Activated CD4-positive, alpha-beta memory T cell treated with anti-CD3 and anti-CD28 coated beads, Interleukin-2, amount 10 ng/mL, durations not matched to agents 7 days and 5 days (primary cell): ENCODE results near the gene OR2G6. TPM values are rescaled to one million over a fixed set of nuclear protein-coding genes. Genes with fewer than 3 reads are reported as not detected.
"Not testable (repeated sequence)": the region's sequence is repeated elsewhere in the genome, so short reads cannot be mapped to it uniquely, and the experiment has no call there.

Source experiments
- CTCF ChIA-PET: fragments of 350-600 bp; sonication (Branson Sonifier 250); formaldehyde crosslinking; loops from one replicate; lab custom pipeline; 2021; ENCODE audit warnings: antibody characterized with exemption, inconsistent platforms; lab: Charles Lee
- POLR2A ChIA-PET: fragments of 350-600 bp; sonication (Branson Sonifier 250); formaldehyde crosslinking; loops from one replicate; lab custom pipeline; 2021; ENCODE audit warnings: antibody characterized with exemption; lab: Charles Lee
- DNase-seq: peaks from one replicate; pipeline ENCODE4 v3.0.0-alpha.2; 2020
- H3K27ac Mint-ChIP-seq: one replicate; pipeline ENCODE4 v1.8.0; 2021; ENCODE audit warnings: mild to moderate bottlenecking, mixed read lengths
- H3K27me3 Mint-ChIP-seq: one replicate; pipeline ENCODE4 v1.8.0; 2021; ENCODE audit warnings: mixed read lengths
- H3K36me3 Mint-ChIP-seq: one replicate; pipeline ENCODE4 v1.8.0; 2021; ENCODE audit warnings: low read depth, mixed read lengths
- H3K4me1 Mint-ChIP-seq: one replicate; pipeline ENCODE4 v1.8.0; 2021; ENCODE audit warnings: mixed read lengths
- H3K4me3 Mint-ChIP-seq: one replicate; pipeline ENCODE4 v1.8.0; 2021; ENCODE audit warnings: mild to moderate bottlenecking, mixed read lengths
- H3K9me3 Mint-ChIP-seq: one replicate; pipeline ENCODE4 v1.8.0; 2021; ENCODE audit warnings: mixed read lengths
- total RNA-seq, 2 experiments: library from RNA; stranded (reverse); gene quantifications; one replicate each; pipeline ENCODE4 v1.2.3, GENCODE V29; 2021

The OR2G6 gene
- total RNA-seq, 2 experiments from 2014 or later = not detected

GRCh38 chr1:248547383-248547782, 39.5 kb downstream of the OR2G6 start:
- H3K27ac Mint-ChIP-seq, POLR2A ChIA-PET, DNase-seq, H3K4me1 Mint-ChIP-seq, CTCF ChIA-PET, H3K27me3 Mint-ChIP-seq, H3K9me3 Mint-ChIP-seq, H3K36me3 Mint-ChIP-seq, H3K4me3 Mint-ChIP-seq: not testable (repeated sequence)

GRCh38 chr1:248551027-248551426, 43.2 kb downstream of the OR2G6 start:
- CTCF ChIA-PET = not testable (repeated sequence)

GRCh38 chr1:248562672-248563071, 54.8 kb downstream of the OR2G6 start, which contains the start of gene OR2T29:
OR2T29 (minus strand) TSS chr1:248562772; CDS start chr1:248559491, 3,281 bp downstream.
- CTCF ChIA-PET, H3K27me3 Mint-ChIP-seq, DNase-seq, H3K9me3 Mint-ChIP-seq, H3K36me3 Mint-ChIP-seq, H3K4me3 Mint-ChIP-seq, POLR2A ChIA-PET, H3K27ac Mint-ChIP-seq: not testable (repeated sequence)
- H3K4me1 Mint-ChIP-seq = peaks cover 13% of the 10 kb centered on the region

More at GRCh38 chr1:248551027-248551426, 43.2 kb downstream of the OR2G6 start:
- DNase-seq, H3K9me3 Mint-ChIP-seq, H3K36me3 Mint-ChIP-seq, H3K27me3 Mint-ChIP-seq, H3K4me1 Mint-ChIP-seq, POLR2A ChIA-PET, H3K4me3 Mint-ChIP-seq, H3K27ac Mint-ChIP-seq: not testable (repeated sequence)

DNA sequence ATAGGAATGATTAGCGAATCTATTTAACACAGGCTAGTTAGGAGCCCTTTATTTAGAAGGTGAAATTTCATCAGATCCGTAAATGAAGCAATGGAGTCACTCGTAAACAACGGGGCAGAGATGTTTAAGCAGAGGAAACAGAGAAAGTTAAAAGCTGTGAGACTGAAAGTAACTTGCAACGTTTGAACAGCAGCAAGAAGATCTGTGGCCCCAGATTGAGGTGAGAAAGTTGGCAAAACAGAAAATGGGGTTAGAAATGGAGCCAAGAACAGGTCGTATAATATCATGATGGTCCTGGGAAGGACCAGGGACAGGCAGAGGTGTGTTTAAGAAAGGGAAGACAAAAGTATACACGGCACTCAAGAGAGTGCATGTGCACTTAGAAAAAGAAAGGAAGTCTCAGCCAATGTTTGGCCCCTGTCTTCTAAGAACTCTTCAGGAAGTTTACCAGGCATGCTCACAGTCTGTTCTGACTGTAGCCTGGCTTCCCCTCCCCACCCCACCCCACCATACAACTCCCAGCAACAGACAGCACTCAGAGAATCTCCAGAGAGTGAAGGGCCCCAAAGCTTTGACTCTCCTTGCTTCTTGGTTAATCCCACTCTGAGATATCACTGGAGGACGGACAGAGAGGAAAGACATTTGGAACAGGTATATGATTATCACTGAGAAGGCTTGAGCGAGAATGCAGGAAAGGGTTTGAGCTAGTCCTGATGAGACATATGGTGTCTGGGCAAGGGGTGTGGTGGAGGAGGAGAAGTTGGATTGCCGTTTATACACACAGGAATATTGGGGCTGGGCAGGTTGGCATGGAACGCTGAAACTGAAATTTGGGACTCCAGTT, 57.9 kb downstream of the OR2G6 start:
- POLR2A ChIA-PET, CTCF ChIA-PET: not testable (repeated sequence)

GRCh38 chr1:248569049-248569448, 61.2 kb downstream of the OR2G6 start:
- H3K9me3 Mint-ChIP-seq, CTCF ChIA-PET, H3K36me3 Mint-ChIP-seq, H3K27ac Mint-ChIP-seq, H3K4me3 Mint-ChIP-seq, DNase-seq, POLR2A ChIA-PET, H3K27me3 Mint-ChIP-seq: not testable (repeated sequence)
- H3K4me1 Mint-ChIP-seq = peaks cover 13% of the 10 kb centered on the region

More for the DNA sequence above, 57.9 kb downstream of the OR2G6 start:
- Mint-ChIP-seq H3K27ac (peak overlapping the region; percentile 82), H3K4me3 (peak overlapping the region; percentile 74), H3K4me1 (peaks cover 13% of the 10 kb centered on the region)
- DNase-seq = peak; percentile 37
- not testable (repeated sequence) for H3K36me3 Mint-ChIP-seq, H3K9me3 Mint-ChIP-seq, H3K27me3 Mint-ChIP-seq

DNA sequence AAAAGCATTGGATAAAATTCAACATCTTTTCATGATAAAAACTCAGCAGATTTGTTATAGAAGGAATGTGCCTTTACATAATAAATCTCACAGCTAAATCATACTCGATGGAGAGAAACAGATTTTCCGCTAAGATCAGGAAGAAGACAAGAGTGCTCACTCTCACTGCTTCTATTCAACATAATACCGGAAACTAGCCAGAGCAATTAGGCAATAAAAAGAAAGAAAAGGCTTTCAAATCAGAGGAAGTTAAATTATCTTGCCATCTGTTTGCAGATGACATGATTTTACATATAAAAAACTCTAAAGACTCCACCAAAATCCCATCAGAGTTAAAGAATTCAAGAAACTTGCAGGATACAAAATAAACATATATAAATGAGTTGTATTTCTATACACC, 62.9 kb downstream of the OR2G6 start:
- H3K4me1 Mint-ChIP-seq = peaks cover 14% of the 10 kb centered on the region
- POLR2A ChIA-PET, H3K36me3 Mint-ChIP-seq, DNase-seq, H3K27ac Mint-ChIP-seq, H3K27me3 Mint-ChIP-seq, H3K4me3 Mint-ChIP-seq, H3K9me3 Mint-ChIP-seq, CTCF ChIA-PET: not testable (repeated sequence)

DNA sequence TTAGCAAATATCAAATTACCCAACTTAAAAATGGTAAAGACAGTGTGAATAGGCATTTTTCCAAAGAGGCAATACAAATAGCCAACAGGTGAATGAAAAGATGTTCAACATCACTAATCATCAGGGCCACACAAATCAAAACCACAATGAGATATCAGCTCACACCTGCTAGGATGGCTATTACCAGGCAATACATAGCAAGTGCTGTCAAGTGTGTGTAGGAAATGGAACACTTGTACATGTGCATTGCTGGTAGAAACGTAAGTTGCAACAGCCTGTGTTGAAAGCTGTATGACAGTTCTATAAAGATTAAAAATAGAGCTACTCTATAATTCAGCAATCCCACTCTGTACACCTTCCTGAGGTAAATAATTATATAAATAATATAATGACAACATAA, 64.2 kb downstream of the OR2G6 start:
- H3K27me3 Mint-ChIP-seq, POLR2A ChIA-PET, H3K4me3 Mint-ChIP-seq, H3K9me3 Mint-ChIP-seq, DNase-seq, H3K27ac Mint-ChIP-seq, H3K36me3 Mint-ChIP-seq, CTCF ChIA-PET: not testable (repeated sequence)
- H3K4me1 Mint-ChIP-seq = peaks cover 12% of the 10 kb centered on the region

DNA sequence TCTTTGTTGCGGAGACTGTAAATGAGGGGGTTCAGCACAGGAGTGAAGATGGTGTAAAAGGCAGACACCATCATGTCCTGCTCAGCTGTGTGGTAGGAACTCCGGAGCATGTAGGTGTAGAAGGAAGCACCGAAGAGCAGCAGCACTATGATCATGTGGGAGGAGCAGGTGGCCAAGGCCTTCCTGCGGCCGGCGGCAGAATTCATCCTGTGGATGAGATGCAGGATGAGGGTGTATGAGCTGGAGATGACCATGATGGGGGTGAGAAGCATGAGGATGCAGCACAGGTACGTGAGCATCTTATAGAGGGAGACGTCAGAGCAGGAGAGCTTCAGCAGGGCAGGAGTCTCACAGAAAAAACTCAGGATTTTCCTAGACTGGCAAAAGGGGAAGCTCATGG, 66.0 kb downstream of the OR2G6 start:
- DNase-seq, H3K4me1 Mint-ChIP-seq, POLR2A ChIA-PET, CTCF ChIA-PET, H3K36me3 Mint-ChIP-seq, H3K9me3 Mint-ChIP-seq, H3K4me3 Mint-ChIP-seq, H3K27me3 Mint-ChIP-seq, H3K27ac Mint-ChIP-seq: not testable (repeated sequence)

- H3K27me3 Mint-ChIP-seq, H3K9me3 Mint-ChIP-seq, H3K27ac Mint-ChIP-seq, H3K36me3 Mint-ChIP-seq, CTCF ChIA-PET, DNase-seq, H3K4me1 Mint-ChIP-seq, H3K4me3 Mint-ChIP-seq, POLR2A ChIA-PET: not testable (repeated sequence)
Observed at GRCh38 chr1:248574657-248575056, 66.8 kb downstream of the OR2G6 start, which contains the start of gene OR2T34. OR2T34 (minus strand) TSS chr1:248574757; CDS start chr1:248574757, 0 bp downstream.

- Mint-ChIP-seq H3K9me3 (no peaks in the 10 kb centered on the region), H3K27me3 (peaks cover 2% of the 10 kb centered on the region), H3K36me3 (no peaks in the 10 kb centered on the region), H3K4me3 (no peak overlapping the region), H3K4me1 (peaks cover 10% of the 10 kb centered on the region), H3K27ac (no peak overlapping the region)
- ChIA-PET POLR2A (no interaction called here), CTCF (no interaction called here)
- DNase-seq = no peak
Observed at GRCh38 chr1:248576260-248576980, 68.5 kb downstream of the OR2G6 start.

Other genes with a start within 250 kb of the OR2G6 start
- not detected for gene OR2T33, start 230.1 kb upstream of the OR2G6 start, total RNA-seq
- not detected for gene OR2T12, start 204.6 kb upstream of the OR2G6 start, total RNA-seq
- not detected for gene OR2M7, start 183.5 kb upstream of the OR2G6 start, total RNA-seq
- gene OR14C36, start 159.3 kb upstream of the OR2G6 start, total RNA-seq = not detected
- not detected for gene OR2T4, start 146.4 kb upstream of the OR2G6 start, total RNA-seq
- gene OR2T6, start 132.3 kb upstream of the OR2G6 start, total RNA-seq = not detected
- not detected for gene OR2T1, start 105.0 kb upstream of the OR2G6 start, total RNA-seq
- not detected for gene OR2T2, start 62.4 kb upstream of the OR2G6 start, total RNA-seq
- gene OR2T3, start 34.7 kb upstream of the OR2G6 start, total RNA-seq = not detected
- not detected for gene OR2T5, start 19.5 kb upstream of the OR2G6 start, total RNA-seq
- not detected for gene OR2T29, start 54.7 kb downstream of the OR2G6 start, total RNA-seq
- gene OR2T34, start 66.7 kb downstream of the OR2G6 start, total RNA-seq = not detected
- not detected for gene OR2T10, start 89.6 kb downstream of the OR2G6 start, total RNA-seq
- not detected for gene OR2T11, start 127.0 kb downstream of the OR2G6 start, total RNA-seq
- not detected for gene OR2T35, start 137.2 kb downstream of the OR2G6 start, total RNA-seq
- gene OR2T27, start 147.5 kb downstream of the OR2G6 start, total RNA-seq = not detected
- not detected for gene OR14I1, start 194.7 kb downstream of the OR2G6 start, total RNA-seq
- gene LYPD8, start 247.7 kb downstream of the OR2G6 start, total RNA-seq = not detected